GM18520 (cell line): ENCODE measurements around the gene FAM234A.

Source experiments
- ATAC-seq: cut with Tn5 transposase; IDR thresholded peaks from one replicate; pipeline ENCODE4 v1.9.1; 2021; ENCODE audit not compliant: unreplicated experiment

Gene FAM234A

DNA sequence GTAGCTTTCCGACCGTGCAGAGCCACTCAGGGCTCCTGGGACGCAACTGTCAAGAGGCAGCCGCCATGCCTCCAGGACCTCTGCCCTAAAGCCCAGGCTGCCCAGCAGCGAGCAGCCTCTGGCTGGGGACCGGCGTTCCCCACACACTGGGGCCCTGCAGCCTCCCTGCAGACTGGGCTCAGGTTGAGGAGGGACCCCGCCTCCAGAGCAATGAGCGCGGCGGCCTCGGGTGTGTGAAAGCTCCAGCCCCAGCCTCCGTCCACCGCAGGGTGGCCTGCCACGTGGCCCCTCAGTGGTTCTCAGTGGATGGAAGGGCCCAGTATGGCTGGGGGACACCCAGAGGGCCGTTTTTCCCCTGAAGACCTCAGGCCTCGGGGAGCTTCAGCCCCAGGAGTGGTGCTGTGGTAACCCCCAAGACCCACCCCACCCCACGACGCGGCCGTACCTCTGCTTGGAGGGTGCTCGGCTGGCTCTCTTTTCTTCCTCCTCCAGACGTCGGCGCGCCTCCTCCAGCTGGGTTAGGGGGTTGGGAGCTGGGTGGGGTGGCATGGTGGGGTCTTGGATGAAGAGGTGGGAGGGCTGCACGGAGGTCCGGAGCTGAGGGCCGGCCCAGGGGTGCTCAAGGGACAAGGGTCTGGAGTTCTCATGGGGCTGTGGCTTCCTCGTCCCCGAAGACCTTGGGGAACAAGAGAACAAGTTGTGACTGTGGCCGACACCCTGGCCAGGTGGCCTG lies 58.6 kb downstream of the FAM234A start:
- ATAC-seq, result no peak

DNA sequence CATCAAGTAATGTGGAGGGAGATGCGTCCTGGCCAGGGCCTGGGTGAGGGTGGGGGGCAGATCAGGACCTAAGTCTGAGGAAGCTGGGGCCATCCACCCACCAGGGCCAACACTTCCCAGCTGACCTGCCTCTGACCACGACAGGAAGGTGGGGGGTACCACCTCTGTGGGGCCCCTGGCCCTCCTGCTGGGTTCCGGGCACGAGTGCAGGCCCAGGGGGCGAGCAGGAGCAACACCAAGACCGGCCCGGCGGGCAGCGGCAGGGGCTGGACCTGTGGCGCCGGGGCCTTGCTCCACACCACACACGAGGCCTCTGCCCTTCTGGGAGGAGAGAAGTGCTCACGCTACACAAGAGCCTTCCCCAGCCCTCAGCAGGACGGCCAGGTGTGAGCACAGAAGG lies 61.7 kb downstream of the FAM234A start:
- ATAC-seq, result no peak

DNA sequence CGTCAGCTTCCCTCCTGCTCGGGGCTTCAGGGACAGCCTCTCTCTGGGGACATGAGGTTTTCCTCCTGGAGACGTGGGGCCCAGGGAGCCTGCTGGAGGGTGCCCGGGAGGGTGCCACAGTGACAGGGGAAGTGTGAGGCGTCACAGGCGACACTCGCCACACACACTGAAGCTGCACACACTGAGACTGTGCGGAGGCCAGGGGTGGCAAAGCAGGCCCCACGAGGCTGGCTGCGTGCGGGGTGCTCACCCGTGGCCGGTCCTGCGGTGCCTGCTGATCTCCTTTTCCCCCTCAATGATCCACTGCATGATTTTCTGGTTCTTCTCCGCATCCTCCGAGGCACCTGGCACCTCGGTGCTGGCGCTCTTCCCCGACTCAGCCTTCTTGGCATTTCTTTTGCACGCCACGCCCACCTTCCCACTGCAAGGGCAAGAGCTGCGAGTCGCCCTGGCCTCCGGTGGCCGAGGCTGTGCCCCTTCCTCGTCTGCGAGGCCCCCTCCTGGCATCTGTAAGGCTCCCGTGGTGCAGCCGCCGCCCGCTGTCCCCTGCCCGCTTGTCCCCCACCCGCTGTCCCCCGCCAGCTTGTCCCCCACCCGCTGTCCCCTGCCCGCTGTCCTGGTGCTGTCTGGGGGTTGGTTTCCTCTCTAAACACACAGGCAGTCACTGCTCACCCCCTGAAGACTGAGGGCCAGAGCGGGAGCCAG lies 62.3 kb downstream of the FAM234A start:
- ATAC-seq, result no peak

DNA sequence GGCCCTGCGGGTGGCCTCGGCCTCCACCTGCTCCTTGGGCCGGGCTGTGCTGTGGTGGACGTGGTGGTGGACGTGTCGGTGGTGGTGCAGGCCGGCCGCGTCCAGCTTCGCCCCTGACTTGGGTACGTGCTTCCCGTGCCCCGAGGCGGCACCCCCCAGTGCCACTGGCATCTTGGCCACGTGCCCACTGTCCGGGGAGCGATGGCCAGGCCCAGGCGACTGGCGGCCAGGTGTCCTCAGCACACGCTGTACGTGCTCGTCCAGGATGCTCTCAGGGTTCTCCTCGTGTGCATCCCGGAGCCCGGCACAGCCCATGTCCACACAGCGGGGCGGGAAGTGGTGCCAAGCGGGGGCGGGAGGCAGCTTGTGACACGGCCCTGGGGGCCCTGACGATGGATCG lies 63.2 kb downstream of the FAM234A start:
- no peak for ATAC-seq

DNA sequence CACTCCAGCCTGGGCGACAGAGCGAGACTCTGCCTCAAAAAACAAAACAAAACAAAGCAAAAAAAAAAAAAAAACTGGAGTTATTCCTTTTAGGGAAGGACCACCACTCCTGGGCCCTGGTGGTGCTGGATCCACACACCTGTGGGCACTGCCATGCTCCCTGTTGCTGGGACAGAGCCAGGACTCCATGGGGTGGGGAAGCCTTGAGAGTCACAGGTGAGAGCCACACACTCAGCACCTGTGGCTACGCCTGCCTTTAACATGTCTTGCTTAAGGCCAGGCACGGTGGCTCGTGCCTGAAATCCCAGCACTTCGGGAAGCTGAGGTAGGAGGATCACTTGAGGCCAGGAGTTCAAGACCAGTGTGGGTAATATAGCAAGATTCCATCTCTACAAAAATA lies 66.6 kb downstream of the FAM234A start:
- ATAC-seq, result no peak

DNA sequence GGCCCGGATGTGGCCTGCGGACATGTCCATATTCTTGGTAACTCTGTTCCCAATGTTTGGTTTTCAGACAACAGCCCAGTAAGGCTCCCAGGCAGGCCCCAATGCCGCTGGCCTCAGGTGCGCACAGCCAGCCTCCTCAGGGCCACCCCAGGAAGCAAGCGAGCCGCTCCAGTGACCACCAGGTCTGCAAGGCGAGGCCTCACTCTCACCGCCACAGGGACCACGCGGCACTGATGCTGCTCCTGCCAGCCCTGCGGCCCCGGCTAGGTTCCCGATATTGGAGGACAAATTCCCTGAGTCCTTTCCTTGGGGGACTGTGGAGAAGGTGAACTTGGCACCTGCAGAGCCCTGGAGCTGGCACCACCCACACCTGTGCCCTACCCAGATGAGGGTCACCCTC lies 67.3 kb downstream of the FAM234A start:
- ATAC-seq, result no peak

DNA sequence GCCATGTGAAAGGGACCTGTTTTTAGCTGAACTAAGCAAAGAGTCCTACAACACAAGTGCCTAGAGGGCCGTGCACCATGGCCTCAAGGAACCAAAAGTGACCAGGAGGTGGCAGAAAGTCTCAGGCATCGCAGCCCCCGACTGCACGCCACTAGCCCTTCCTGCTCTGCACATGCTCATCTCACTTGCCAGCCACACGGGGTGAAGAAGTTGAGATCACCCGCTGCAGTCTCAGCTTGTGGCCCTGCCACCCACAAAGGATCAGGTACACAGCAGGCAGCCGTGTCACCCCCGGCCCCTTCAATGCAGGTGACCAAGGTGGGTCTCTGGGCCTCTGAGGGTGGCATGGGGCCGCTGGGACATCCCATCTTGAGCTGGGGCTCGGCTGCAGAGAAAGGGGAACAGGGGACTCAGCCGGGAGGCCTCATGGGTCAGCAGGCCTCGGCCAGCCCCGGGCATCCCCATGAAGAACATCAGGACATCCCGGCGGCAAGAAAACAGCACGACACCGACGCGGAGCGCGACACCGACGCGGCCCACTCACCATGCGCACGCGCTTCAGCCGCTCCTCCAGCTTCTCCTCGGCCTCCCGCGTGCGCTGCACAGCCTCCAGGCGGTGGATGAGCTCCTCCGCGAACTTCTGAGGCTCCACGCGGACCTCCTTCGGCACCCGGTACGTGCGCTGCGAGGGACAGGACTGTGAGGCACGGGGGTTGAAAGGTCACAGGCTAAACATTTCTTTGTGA lies 69.3 kb downstream of the FAM234A start:
- no peak for ATAC-seq

DNA sequence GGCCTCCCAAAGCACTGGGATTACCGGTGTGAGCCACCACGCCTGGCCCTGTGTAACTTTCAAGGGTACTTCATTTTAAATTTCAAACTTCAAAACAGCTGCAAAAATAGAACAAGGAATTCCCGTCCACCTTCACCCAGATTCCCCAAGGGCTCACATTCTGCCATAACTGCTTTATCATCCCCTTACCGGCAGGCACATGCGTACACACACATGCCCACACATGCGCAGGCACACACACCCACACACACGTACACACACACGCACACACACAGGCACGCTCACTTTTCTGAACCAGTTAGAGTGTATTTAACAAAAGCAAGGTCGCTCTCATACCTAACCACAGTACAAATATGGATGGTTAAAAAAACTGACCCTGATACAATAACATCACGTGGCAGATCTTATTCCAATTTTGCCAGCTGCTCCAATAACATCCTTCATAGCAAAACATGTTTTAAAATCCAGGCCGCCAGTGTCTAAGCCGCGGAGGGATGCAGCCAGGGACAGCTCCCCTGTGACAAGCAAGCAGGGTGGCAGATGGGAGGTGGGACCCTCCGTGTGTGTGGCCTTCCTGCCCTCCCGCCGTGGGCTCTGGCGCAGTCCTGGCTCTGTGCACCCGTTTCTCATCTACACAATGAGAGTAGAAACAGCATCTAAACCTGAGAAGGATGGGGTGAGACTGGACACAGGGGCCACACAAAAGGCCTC lies 71.5 kb downstream of the FAM234A start:
- no peak for ATAC-seq

DNA sequence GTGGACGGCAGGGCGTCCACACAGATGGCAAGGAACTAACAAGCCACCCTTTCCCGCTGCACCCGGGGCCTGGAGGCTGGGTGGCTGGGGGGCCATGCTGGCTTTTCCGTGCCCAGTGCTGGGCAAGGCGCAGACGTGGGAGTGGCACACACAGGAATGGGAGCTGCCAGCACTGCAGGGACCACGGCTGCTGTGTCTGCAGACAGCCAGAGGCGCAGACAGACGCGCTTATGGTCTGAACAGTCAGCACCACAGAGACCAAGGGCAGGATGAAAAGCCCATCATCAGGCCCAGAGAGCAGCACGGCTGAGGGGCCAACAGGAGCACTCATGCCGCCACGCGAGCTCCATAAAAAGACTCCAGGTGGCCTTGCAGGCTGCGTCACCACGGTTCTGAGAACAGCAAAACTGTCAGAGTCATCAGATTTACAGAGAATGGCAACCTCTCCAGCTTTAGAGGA lies 72.3 kb downstream of the FAM234A start:
- no peak for ATAC-seq

DNA sequence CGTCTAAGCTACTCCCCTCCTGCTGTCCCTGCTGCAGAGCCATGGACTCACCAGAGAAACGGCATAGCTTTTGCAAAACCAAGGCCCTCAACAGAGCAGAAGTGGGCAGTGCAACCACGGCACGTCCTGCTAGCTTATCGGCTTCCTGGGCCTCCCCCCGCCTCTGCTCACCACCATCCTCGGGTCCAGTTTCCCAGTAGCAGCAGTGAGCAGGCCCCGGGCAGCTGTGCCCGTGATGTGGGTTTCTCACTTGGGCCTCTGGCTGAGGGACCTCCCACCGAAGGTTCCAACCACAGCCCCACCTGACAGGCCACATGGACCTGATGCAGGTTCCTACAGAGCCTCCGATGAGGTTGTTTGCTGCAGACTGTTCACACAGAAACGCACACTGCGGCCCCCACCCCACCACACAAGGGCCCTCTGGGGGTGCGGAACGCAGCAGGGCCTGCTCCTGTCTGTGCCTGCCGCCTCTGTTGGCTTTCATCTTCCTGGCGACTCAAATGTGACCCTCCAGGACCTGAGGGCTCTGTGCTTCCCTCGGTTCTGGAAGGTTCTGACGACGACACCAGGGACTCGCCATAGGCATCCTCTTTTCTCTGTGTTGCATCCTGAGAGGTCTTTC lies 73.2 kb downstream of the FAM234A start:
- no peak for ATAC-seq

DNA sequence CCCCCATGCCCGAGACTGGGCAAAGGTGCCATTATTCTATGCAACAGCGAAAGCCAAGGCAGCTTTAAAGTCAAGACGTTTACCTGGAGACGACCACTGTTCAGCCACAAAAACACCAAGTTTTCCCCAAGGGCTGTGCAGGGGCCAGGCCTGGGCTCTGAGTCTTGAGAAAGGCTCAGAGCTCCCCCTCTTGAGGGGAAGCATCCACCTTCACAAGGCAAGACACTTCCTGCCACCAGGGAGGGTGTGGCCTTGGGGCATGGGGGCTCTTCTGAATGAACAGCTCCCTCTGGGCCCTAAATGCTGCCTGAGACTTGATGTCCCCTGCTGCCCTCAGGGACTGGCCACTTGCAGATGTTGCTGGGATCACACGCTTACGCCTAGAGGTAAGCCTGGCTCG lies 74.9 kb downstream of the FAM234A start:
- no peak for ATAC-seq

DNA sequence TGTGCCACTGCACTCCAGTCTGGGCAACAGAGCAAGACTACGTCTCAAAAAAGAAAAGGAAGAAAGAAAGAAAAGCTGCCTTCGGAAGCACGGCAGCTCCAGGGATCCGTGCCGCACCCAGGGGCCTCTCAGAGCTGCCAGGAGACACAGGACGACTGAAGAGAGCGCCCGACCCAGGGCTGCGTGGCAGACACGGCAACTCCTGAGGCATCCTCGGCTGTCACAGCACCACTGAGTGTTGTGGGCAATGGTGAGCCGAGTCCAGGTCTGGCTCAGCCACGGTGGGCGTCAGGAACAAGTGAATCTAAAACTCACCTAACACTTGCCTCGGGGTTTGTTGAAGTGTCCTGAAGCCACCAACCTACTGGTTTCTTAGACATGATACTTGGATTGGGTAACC lies 77.1 kb downstream of the FAM234A start:
- ATAC-seq, result no peak

DNA sequence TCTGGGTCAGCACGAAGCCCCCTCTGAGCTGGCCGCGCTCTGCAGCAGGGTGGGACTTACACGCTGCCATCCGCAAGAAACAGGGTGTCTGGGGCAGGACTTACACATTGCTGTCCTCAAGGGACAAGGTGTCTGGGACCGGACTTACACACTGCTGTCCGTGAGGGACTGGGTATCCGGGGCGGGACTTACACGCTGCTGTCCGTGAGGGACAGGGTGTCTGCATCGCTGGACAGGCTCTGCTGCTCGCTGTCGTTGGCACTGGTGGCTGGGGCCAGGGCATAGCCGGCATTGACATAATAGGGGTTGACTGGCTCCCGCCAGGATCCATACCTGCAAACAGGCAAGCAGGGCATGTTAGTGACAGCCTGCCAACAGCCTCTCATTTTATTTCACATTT lies 79.7 kb downstream of the FAM234A start:
- no peak for ATAC-seq

DNA sequence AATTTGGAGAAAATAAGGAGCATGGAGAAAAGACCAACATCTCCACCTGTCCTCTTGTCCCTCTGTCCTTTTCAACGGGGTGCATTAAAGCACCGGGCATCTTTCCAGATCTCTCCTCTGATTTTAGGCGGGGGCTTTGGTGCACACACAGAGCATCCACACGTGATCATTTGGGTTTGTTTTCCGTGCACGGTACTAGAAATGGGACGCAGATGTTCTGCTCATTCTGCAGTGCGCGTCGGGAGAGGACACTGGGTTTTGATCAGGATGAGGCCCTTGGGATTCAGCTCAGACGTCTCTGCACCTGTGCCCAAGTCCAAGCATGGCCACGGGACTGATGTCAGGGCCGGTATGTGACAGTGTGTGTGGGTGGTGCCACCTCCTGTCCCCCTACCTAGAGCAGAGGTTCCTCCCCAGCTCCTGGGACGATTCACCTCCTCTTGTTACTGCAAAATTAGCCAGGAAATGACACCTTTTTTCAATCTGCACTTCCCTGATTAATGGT lies 80.2 kb downstream of the FAM234A start:
- ATAC-seq, result no peak
